SK-N-SH (cell line): ENCODE data around the gene BTBD9. TPM values are rescaled to one million over a fixed set of nuclear protein-coding genes. Genes with fewer than 3 reads are reported as not detected.

Experiments
- CTCF ChIA-PET: fragments of 300-600, 350-600 bp; formaldehyde crosslinking; extraction: SDS; loops from one replicate; lab custom pipeline; 2021; lab: Yijun Ruan, JAX
- POLR2A ChIA-PET: fragments of 350-600 bp; sonication (Branson Sonifier 250); formaldehyde crosslinking; extraction: SDS; loops from one replicate; lab custom pipeline; 2020; ENCODE audit warnings: antibody characterized with exemption, inconsistent platforms; lab: Yijun Ruan, JAX
- DNase-seq: peaks from one replicate; pipeline ENCODE4 v3.0.0; 2012
- H2AFZ ChIP-seq: fragments of 200-600 bp; sonication (generic); 2 replicates; pipeline ENCODE4 v1.8.1; 2016; ENCODE audit warnings: antibody characterized with exemption, mild to moderate bottlenecking, low read depth
- H3F3A ChIP-seq: fragments of 200-600 bp; sonication (generic); replicated peaks from 2 replicates; pipeline ENCODE3; 2016; ENCODE audit warnings: antibody characterized with exemption, mild to moderate bottlenecking; ENCODE audit not compliant: insufficient read depth
- H3K27ac ChIP-seq, 2 experiments: fragments of 200-500 bp in 1 of 2; fragments of 200-600 bp in 1 of 2; sonication (Bioruptor generic) in 1 of 2; sonication (generic), shearing (Covaris generic) in 1 of 2; 2 replicates each; pipeline versions ENCODE4 v1.5.1 to v1.6.1; 2014 to 2016; ENCODE audit warnings: low read depth in 2 of 2, inconsistent platforms in 1 of 2, low read length in 1 of 2, mild to moderate bottlenecking in 1 of 2, mixed read lengths in 1 of 2
- H3K27me3 ChIP-seq: fragments of 200-600 bp; sonication (generic), shearing (Covaris generic); 2 replicates; pipeline ENCODE4 v1.6.1; 2016; ENCODE audit warnings: mixed run types; ENCODE audit not compliant: insufficient read depth
- H3K36me3 ChIP-seq, 2 experiments: fragments of 200-500 bp in 1 of 2; fragments of 200-600 bp in 1 of 2; sonication (Bioruptor generic) in 1 of 2; sonication (generic) in 1 of 2; replicated peaks in 1 of 2; 2 replicates each; pipeline versions ENCODE3 to v1.5.1; 2014 to 2016; ENCODE audit warnings: low read length in 1 of 2, mild to moderate bottlenecking in 1 of 2; ENCODE audit not compliant: insufficient read depth in 2 of 2, control insufficient read depth in 1 of 2
- H3K4me1 ChIP-seq, 2 experiments: fragments of 200-500 bp in 1 of 2; fragments of 200-600 bp in 1 of 2; sonication (Bioruptor generic) in 1 of 2; sonication (generic), shearing (Covaris generic) in 1 of 2; 2 replicates each; pipeline versions ENCODE4 v1.5.1 to v1.6.1; 2014 to 2016; ENCODE audit warnings: low read depth in 1 of 2, low read length in 1 of 2, mixed run types in 1 of 2; ENCODE audit not compliant: insufficient read depth in 2 of 2, control insufficient read depth in 1 of 2
- H3K4me2 ChIP-seq: fragments of 200-600 bp; sonication (generic), shearing (Covaris generic); 2 replicates; pipeline ENCODE4 v1.6.1; 2017; ENCODE audit warnings: mixed run types
- H3K4me3 ChIP-seq, 2 experiments: fragments of 200-500 bp in 1 of 2; fragments of 200-600 bp in 1 of 2; sonication (Bioruptor generic) in 1 of 2; sonication (generic), shearing (Covaris generic) in 1 of 2; 2 replicates each; pipeline versions ENCODE4 v1.5.1 to v1.8.1; 2014 to 2016; ENCODE audit warnings: low read depth in 2 of 2, inconsistent platforms in 1 of 2, low read length in 1 of 2, mild to moderate bottlenecking in 1 of 2, mixed read lengths in 1 of 2, moderate library complexity in 1 of 2
- H3K79me2 ChIP-seq: fragments of 200-600 bp; sonication (generic); 2 replicates; pipeline ENCODE4 v1.8.1; 2017; ENCODE audit warnings: mild to moderate bottlenecking; ENCODE audit not compliant: insufficient read depth
- H3K9ac ChIP-seq: fragments of 200-600 bp; sonication (generic); 2 replicates; pipeline ENCODE4 v1.6.1; 2017; ENCODE audit warnings: mixed run types
- H3K9me2 ChIP-seq: fragments of 200-600 bp; sonication (generic); 2 replicates; pipeline ENCODE4 v1.6.1; 2017; ENCODE audit warnings: mixed run types
- H3K9me3 ChIP-seq: fragments of 200-600 bp; sonication (generic); 2 replicates; pipeline ENCODE4 v1.6.1; 2017; ENCODE audit warnings: mixed run types, mild to moderate bottlenecking, moderate library complexity
- H4K20me1 ChIP-seq: fragments of 200-600 bp; sonication (generic); 2 replicates; pipeline ENCODE4 v1.6.1; 2017; ENCODE audit warnings: mild to moderate bottlenecking, mixed run types; ENCODE audit not compliant: insufficient read depth
- CHD2 ChIP-seq: fragments of 150-350 bp; IDR thresholded peaks from 2 replicates; pipeline ENCODE4 v1.6.1; 2018; ENCODE audit warnings: low read length; ENCODE audit not compliant: partially characterized antibody
- EP300 ChIP-seq, 2 experiments: IDR thresholded peaks; 2 replicates each; pipeline versions ENCODE4 v1.4.0 to v1.6.1; 2012; ENCODE audit warnings: borderline replicate concordance in 1 of 2, low read depth in 1 of 2, low read length in 1 of 2
- EZH2phosphoT487 ChIP-seq: fragments of 200-600 bp; sonication (generic); IDR thresholded peaks from 2 replicates; pipeline ENCODE4 v1.6.1; 2017; ENCODE audit warnings: low read depth, mixed run types, mild to moderate bottlenecking, antibody characterized with exemption, moderate library complexity, borderline replicate concordance
- GABPA ChIP-seq: IDR thresholded peaks from 2 replicates; pipeline ENCODE4 v1.4.0; 2012; ENCODE audit warnings: low read depth, mild to moderate bottlenecking
- GATA2 ChIP-seq: sonication (generic); formaldehyde crosslinking; IDR thresholded peaks from 2 replicates; pipeline ENCODE4 v1.5.0; 2020; ENCODE audit warnings: mild to moderate bottlenecking, missing genetic modification reagents
- MEF2A ChIP-seq: IDR thresholded peaks from 2 replicates; pipeline ENCODE4 v1.4.0; 2012; ENCODE audit warnings: low read depth, borderline replicate concordance
- NFIC ChIP-seq: IDR thresholded peaks from 2 replicates; pipeline ENCODE4 v1.4.0; 2012; ENCODE audit warnings: borderline replicate concordance
- NRF1 ChIP-seq: IDR thresholded peaks from 2 replicates; pipeline ENCODE4 v1.6.1; 2012; ENCODE audit warnings: low read depth, mild to moderate bottlenecking, low read length
- RCOR1 ChIP-seq: fragments of 150-350 bp; IDR thresholded peaks from 2 replicates; pipeline ENCODE4 v1.6.1; 2017; ENCODE audit warnings: antibody characterized with exemption, low read length
- RFX5 ChIP-seq: IDR thresholded peaks from 2 replicates; pipeline ENCODE4 v1.6.1; 2012; ENCODE audit warnings: mild to moderate bottlenecking, improper control_type of control experiment, low read length
- SMC3 ChIP-seq: IDR thresholded peaks from 2 replicates; pipeline ENCODE4 v1.6.1; 2012; ENCODE audit warnings: low read depth, low read length, improper control_type of control experiment
- TCF12 ChIP-seq: IDR thresholded peaks from 2 replicates; pipeline ENCODE4 v1.4.0; 2012
- TEAD4 ChIP-seq: IDR thresholded peaks from 2 replicates; pipeline ENCODE4 v1.4.0; 2012; ENCODE audit warnings: mild to moderate bottlenecking, borderline replicate concordance; ENCODE audit not compliant: insufficient read depth
- YY1 ChIP-seq: IDR thresholded peaks from 2 replicates; pipeline ENCODE4 v1.4.0; 2012; ENCODE audit warnings: low read depth, mild to moderate bottlenecking
- WGBS: methylation state at CpG from one replicate; pipeline ENCODE4 v1.1.6; 2017; ENCODE audit warnings: low lambda C conversion rate; 5-methylcytosine and 5-hydroxymethylcytosine counted together
- polyA plus RNA-seq, 3 experiments: library from polyadenylated mRNA; depleted of rRNA; stranded (reverse); fragments of >200 nt; gene quantifications; 2 replicates each; pipeline ENCODE4 v1.2.3, GENCODE V29; 2012
- TF ChIP-seq, protein P1 (sequence below): fragments of 150-350 bp; IDR thresholded peaks from 2 replicates; pipeline ENCODE4 v1.6.1; 2017; ENCODE audit warnings: antibody characterized with exemption, low read length, low read depth, borderline replicate concordance
- TF ChIP-seq, protein P2 (sequence below): fragments of 200-600 bp; sonication (generic); IDR thresholded peaks from 2 replicates; pipeline ENCODE4 v1.6.1; 2017; ENCODE audit warnings: antibody characterized with exemption, mild to moderate bottlenecking, moderate library complexity
- TF ChIP-seq, protein P3 (sequence below): IDR thresholded peaks from 2 replicates; pipeline ENCODE4; 2012
- TF ChIP-seq, protein P4 (sequence below): IDR thresholded peaks from 2 replicates; pipeline ENCODE4 v1.4.0; 2012; ENCODE audit warnings: low read depth
- TF ChIP-seq, protein P5 (sequence below): IDR thresholded peaks from 2 replicates; pipeline ENCODE4 v1.6.1; 2012; ENCODE audit warnings: mild to moderate bottlenecking, low read depth, low read length, moderate library complexity

The BTBD9 gene
- polyA plus RNA-seq, 1 of the 3 experiments (the other 2 are of a cell fraction), result 2.2 TPM

DNA sequence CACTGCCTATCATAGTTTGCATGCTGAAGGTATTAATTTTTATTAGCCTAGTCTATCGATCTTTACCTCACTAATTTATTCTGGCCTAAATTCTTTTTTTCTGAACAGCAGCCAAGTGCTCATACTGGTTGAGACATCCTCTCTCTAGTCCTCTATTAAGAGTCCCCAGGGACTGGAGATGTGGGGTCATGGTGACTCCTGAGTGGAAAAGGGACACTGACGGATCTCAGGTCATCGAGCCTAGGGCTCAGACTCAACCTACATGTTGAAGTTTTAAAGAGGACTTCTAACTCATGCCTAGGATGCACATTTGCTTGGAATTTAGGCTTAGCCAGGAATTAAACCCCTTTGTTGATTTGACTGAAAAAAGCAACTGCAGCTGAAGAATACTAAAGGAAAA is 378.1 kb downstream of the BTBD9 start:
- H3K4me3 ChIP-seq, result peak overlapping the region in 1 of 2 experiments; percentile 21; a peak in 1 of 4 replicates
- peak overlapping the region; percentile 69 for H3K9ac ChIP-seq
- TF ChIP-seq, protein P1, sequence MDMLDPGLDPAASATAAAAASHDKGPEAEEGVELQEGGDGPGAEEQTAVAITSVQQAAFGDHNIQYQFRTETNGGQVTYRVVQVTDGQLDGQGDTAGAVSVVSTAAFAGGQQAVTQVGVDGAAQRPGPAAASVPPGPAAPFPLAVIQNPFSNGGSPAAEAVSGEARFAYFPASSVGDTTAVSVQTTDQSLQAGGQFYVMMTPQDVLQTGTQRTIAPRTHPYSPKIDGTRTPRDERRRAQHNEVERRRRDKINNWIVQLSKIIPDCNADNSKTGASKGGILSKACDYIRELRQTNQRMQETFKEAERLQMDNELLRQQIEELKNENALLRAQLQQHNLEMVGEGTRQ, result no peak
- TF ChIP-seq MEF2A (no peak), GATA2 (CRISPR knock-in tag) (no peak), NFIC (no peak), GABPA (no peak), RFX5 (no peak), SMC3 (no peak), EP300 (IDR thresholded peaks at IDR 0.05; ENCODE audit: borderline replicate concordance in 1 of 2, low read depth in 1 of 2, low read length in 1 of 2) (no peak), RCOR1 (no peak), TCF12 (no peak), TEAD4 (no peak), EZH2phosphoT487 (no peak), NRF1 (no peak), CHD2 (no peak), YY1 (no peak)
- TF ChIP-seq, protein P2, sequence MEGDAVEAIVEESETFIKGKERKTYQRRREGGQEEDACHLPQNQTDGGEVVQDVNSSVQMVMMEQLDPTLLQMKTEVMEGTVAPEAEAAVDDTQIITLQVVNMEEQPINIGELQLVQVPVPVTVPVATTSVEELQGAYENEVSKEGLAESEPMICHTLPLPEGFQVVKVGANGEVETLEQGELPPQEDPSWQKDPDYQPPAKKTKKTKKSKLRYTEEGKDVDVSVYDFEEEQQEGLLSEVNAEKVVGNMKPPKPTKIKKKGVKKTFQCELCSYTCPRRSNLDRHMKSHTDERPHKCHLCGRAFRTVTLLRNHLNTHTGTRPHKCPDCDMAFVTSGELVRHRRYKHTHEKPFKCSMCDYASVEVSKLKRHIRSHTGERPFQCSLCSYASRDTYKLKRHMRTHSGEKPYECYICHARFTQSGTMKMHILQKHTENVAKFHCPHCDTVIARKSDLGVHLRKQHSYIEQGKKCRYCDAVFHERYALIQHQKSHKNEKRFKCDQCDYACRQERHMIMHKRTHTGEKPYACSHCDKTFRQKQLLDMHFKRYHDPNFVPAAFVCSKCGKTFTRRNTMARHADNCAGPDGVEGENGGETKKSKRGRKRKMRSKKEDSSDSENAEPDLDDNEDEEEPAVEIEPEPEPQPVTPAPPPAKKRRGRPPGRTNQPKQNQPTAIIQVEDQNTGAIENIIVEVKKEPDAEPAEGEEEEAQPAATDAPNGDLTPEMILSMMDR, result no peak
- TF ChIP-seq, protein P3, sequence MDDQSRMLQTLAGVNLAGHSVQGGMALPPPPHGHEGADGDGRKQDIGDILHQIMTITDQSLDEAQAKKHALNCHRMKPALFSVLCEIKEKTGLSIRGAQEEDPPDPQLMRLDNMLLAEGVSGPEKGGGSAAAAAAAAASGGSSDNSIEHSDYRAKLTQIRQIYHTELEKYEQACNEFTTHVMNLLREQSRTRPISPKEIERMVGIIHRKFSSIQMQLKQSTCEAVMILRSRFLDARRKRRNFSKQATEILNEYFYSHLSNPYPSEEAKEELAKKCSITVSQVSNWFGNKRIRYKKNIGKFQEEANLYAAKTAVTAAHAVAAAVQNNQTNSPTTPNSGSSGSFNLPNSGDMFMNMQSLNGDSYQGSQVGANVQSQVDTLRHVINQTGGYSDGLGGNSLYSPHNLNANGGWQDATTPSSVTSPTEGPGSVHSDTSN, result no peak
- TF ChIP-seq, protein P4, sequence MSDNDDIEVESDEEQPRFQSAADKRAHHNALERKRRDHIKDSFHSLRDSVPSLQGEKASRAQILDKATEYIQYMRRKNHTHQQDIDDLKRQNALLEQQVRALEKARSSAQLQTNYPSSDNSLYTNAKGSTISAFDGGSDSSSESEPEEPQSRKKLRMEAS, result no peak
- TF ChIP-seq, protein P5, sequence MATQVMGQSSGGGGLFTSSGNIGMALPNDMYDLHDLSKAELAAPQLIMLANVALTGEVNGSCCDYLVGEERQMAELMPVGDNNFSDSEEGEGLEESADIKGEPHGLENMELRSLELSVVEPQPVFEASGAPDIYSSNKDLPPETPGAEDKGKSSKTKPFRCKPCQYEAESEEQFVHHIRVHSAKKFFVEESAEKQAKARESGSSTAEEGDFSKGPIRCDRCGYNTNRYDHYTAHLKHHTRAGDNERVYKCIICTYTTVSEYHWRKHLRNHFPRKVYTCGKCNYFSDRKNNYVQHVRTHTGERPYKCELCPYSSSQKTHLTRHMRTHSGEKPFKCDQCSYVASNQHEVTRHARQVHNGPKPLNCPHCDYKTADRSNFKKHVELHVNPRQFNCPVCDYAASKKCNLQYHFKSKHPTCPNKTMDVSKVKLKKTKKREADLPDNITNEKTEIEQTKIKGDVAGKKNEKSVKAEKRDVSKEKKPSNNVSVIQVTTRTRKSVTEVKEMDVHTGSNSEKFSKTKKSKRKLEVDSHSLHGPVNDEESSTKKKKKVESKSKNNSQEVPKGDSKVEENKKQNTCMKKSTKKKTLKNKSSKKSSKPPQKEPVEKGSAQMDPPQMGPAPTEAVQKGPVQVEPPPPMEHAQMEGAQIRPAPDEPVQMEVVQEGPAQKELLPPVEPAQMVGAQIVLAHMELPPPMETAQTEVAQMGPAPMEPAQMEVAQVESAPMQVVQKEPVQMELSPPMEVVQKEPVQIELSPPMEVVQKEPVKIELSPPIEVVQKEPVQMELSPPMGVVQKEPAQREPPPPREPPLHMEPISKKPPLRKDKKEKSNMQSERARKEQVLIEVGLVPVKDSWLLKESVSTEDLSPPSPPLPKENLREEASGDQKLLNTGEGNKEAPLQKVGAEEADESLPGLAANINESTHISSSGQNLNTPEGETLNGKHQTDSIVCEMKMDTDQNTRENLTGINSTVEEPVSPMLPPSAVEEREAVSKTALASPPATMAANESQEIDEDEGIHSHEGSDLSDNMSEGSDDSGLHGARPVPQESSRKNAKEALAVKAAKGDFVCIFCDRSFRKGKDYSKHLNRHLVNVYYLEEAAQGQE, result no peak
- peaks cover 49% of the 10 kb centered on the region for H3F3A ChIP-seq
- H3K4me1 ChIP-seq, result peaks cover 26 to 49% of the 10 kb centered on the region in 2 experiments
- peak overlapping the region; percentile 34; the same call in 1 of the 2 replicates for H2AFZ ChIP-seq
- peak overlapping the region; percentile 76 for H3K4me2 ChIP-seq
- H3K9me3 ChIP-seq, result no peaks in the 10 kb centered on the region
- no peaks in the 10 kb centered on the region for H3K36me3 ChIP-seq
- no peaks in the 10 kb centered on the region for H3K79me2 ChIP-seq
- no peaks in the 10 kb centered on the region for H3K9me2 ChIP-seq
- H4K20me1 ChIP-seq, result no peaks in the 10 kb centered on the region
- WGBS, result 43% methylated on average over 3 of the region's 3 CpGs
- peak overlapping the region; percentile 76 to 91 for H3K27ac ChIP-seq
- ChIA-PET POLR2A (no interaction called here), CTCF (no interaction called here)
- no peaks in the 10 kb centered on the region for H3K27me3 ChIP-seq
- no peak for DNase-seq
